ENCODE data around the gene PLEKHG7. TPM values are rescaled to one million over a fixed set of nuclear protein-coding genes. Genes with fewer than 3 reads are reported as not detected.
"Not testable (repeated sequence)": the region's sequence is repeated elsewhere in the genome, so short reads cannot be mapped to it uniquely, and the experiment has no call there.

The PLEKHG7 gene
- total and polyA plus RNA-seq, 9 of the 15 experiments (the other 6 are each of a cell fraction or from before 2014, with no cell fraction given) = 0.03 TPM; not detected in 8

- no peak for TF ChIP-seq ZNF609 (CRISPR knock-in tag; IDR thresholded peaks at IDR 0.05; ENCODE audit: borderline replicate concordance)
Measured at GRCh38 chr12:92745856-92746550, 43.2 kb downstream of the PLEKHG7 start (continued).

DNA sequence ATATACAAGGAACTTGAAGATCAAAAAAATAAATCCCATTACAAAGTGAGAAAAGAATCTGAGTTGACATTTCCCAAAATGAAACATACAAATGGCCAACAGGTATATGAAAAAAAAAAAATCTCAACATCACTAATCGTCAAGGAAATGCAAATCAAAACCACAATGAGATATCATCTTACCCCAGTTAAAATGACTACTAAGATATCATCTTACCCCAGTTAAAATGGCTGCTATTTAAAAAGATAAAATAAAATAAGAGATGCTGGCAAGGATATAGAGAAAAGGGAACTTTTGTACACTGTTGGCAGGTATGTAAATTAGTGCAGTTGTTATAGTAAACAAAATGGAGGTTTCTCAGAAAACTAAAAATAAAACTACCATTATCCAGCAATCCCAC is 44.4 kb downstream of the PLEKHG7 start:
- no peak overlapping the region for H3K27ac ChIP-seq (ENCODE audit: extremely low read depth, low read depth, low read length)

DNA sequence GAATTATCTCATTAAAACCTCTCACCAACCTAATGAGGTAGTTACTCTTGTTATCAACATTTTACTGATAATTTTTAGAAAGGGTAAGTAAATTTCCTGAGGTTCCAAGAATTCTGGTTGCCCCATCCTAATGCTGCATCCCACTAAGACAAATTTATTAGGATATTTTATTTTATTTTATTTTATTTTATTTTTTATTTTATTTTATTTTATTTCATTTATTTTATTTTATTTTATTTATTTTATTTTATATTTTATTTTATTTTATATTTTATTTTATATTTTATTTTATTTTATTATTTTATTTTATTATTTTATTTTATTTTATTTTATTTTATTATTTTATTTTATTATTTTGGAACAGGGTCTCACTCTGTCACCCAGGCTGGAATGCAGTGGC is 46.9 kb downstream of the PLEKHG7 start:
- H3K9me1 ChIP-seq (ENCODE audit: control insufficient read depth, insufficient read depth, low read length); in situ Hi-C loops (cut with MboI); H3K36me3 ChIP-seq (ENCODE audit: control insufficient read depth, insufficient read depth, low read length); H3K9ac ChIP-seq (ENCODE audit: insufficient read depth in 1 of 2, low read depth in 2 of 2, low read length in 2 of 2); H3K4me1 ChIP-seq (replicated peaks in 1 of 2; ENCODE audit: control insufficient read depth in 2 of 2, insufficient read depth in 2 of 2, low read length in 2 of 2); H3K79me2 ChIP-seq (ENCODE audit: control insufficient read depth, insufficient read depth, low read length); intact Hi-C loops (cut with micrococcal nuclease); H3K4me2 ChIP-seq (ENCODE audit: insufficient read depth, low read length); H3K4me3 ChIP-seq; H3K9me3 ChIP-seq (replicated peaks; ENCODE audit: control insufficient read depth, insufficient read depth, low read depth, low read length); H3K27ac ChIP-seq (ENCODE audit: extremely low read depth, low read depth, low read length); POLR2A ChIA-PET; DNase-seq (ENCODE audit: extremely low read depth in 1 of 4, low spot score in 3 of 4); BruUV-seq (replicated peaks); CTCF ChIA-PET (ENCODE audit: low intra/inter-chr PET ratio); FAIRE-seq; H4K20me1 ChIP-seq (replicated peaks; ENCODE audit: control insufficient read depth, insufficient read depth, low read length); ATAC-seq; H2AFZ ChIP-seq (ENCODE audit: low read depth, low read length): not testable (repeated sequence)
- H3K27me3 ChIP-seq (ENCODE audit: control insufficient read depth in 2 of 2, insufficient read depth in 2 of 2, low read length in 2 of 2) = peaks cover 11 to 23% of the 10 kb centered on the region in 2 experiments; a peak in 3 of 5 replicates

More for the DNA sequence above, 44.4 kb downstream of the PLEKHG7 start:
- in situ Hi-C loops (cut with MboI) = no loop called here
- Histone ChIP-seq H3K9me3 (replicated peaks; ENCODE audit: control insufficient read depth, insufficient read depth, low read depth, low read length) (no peaks in the 10 kb centered on the region), H4K20me1 (replicated peaks; ENCODE audit: control insufficient read depth, insufficient read depth, low read length) (no peaks in the 10 kb centered on the region), H3K4me1 (replicated peaks in 1 of 2; ENCODE audit: control insufficient read depth in 2 of 2, insufficient read depth in 2 of 2, low read length in 2 of 2) (no peaks in the 10 kb centered on the region; a peak in 1 of 5 replicates), H3K9me1 (ENCODE audit: control insufficient read depth, insufficient read depth, low read length) (no peaks in the 10 kb centered on the region), H3K4me2 (ENCODE audit: insufficient read depth, low read length) (no peak overlapping the region), H2AFZ (ENCODE audit: low read depth, low read length) (no peak overlapping the region), H3K9ac (ENCODE audit: insufficient read depth in 1 of 2, low read depth in 2 of 2, low read length in 2 of 2) (no peak overlapping the region), H3K36me3 (ENCODE audit: control insufficient read depth, insufficient read depth, low read length) (no peaks in the 10 kb centered on the region), H3K27me3 (ENCODE audit: control insufficient read depth in 2 of 2, insufficient read depth in 2 of 2, low read length in 2 of 2) (peaks cover 8 to 28% of the 10 kb centered on the region in 2 experiments; a peak in 4 of 5 replicates), H3K4me3 (no peak overlapping the region), H3K79me2 (ENCODE audit: control insufficient read depth, insufficient read depth, low read length) (no peaks in the 10 kb centered on the region)
- no TSS peak for BruUV-seq (replicated peaks)
- no peak for DNase-seq (ENCODE audit: extremely low read depth in 1 of 4, low spot score in 3 of 4)
- ATAC-seq = no peak
- intact Hi-C loops (cut with micrococcal nuclease) = no loop called here
- WGBS (ENCODE audit: insufficient coverage, low coverage, missing lambda C conversion rate) = 0% methylated on average over 1 of the region's 1 CpG
- ChIA-PET POLR2A (no interaction called here), CTCF (ENCODE audit: low intra/inter-chr PET ratio) (no interaction called here)
- TF ChIP-seq, protein P1, sequence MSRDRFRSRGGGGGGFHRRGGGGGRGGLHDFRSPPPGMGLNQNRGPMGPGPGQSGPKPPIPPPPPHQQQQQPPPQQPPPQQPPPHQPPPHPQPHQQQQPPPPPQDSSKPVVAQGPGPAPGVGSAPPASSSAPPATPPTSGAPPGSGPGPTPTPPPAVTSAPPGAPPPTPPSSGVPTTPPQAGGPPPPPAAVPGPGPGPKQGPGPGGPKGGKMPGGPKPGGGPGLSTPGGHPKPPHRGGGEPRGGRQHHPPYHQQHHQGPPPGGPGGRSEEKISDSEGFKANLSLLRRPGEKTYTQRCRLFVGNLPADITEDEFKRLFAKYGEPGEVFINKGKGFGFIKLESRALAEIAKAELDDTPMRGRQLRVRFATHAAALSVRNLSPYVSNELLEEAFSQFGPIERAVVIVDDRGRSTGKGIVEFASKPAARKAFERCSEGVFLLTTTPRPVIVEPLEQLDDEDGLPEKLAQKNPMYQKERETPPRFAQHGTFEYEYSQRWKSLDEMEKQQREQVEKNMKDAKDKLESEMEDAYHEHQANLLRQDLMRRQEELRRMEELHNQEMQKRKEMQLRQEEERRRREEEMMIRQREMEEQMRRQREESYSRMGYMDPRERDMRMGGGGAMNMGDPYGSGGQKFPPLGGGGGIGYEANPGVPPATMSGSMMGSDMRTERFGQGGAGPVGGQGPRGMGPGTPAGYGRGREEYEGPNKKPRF (IDR thresholded peaks at IDR 0.05; ENCODE audit: low read depth, low read length) = no peak
- TF ChIP-seq MAFF (IDR thresholded peaks at IDR 0.05; ENCODE audit: low read length) (no peak), HDAC3 (IDR thresholded peaks at IDR 0.05; ENCODE audit: borderline replicate concordance, partially characterized antibody) (no peak), ZFPM2 (CRISPR knock-in tag; IDR thresholded peaks at IDR 0.05) (no peak), CREBBP (IDR thresholded peaks at IDR 0.05; ENCODE audit: low read depth, low read length) (no peak), POLR2H (tag; IDR thresholded peaks at IDR 0.05; ENCODE audit: low read depth) (no peak), ZBTB17 (CRISPR knock-in tag; IDR thresholded peaks at IDR 0.05) (no peak)
- FAIRE-seq = no peak
